ENCODE data around the gene EXOSC5. TPM values are rescaled to one million over a fixed set of nuclear protein-coding genes. Genes with fewer than 3 reads are reported as not detected.

EXOSC5 gene
- total and polyA plus RNA-seq, 2 donors from 2014 or later: 15.5 to 16.8 TPM

DNA sequence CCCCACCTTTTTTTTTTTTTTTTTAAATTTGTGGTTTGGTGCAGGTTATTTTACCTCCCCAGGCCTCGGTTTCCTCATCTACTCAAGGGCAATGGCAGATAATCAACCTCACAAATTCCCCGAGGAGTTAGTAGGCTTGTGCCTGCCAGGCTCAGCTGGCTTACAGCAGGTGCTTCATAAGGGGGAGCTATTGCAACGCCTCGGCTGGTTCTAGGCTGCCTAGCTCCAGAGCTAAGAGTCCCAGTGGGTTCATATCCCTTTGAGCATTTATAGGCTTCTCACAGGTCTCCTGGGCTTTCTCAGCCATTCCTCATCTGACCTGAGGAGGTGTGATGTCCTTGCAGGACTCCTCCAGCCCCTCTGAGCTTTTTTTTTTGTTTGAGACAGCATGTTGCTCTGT is 11.1 kb upstream of the EXOSC5 start:
- H3K9me3 ChIP-seq (ENCODE audit: control insufficient read depth in 2 of 3, insufficient read depth in 1 of 3, low read length in 3 of 3): no peaks in the 10 kb centered on the region
- DNase-seq (no peak), FAIRE-seq (no peak)
- no peak overlapping the region for H3K4me3 ChIP-seq (ENCODE audit: low read length in 3 of 3)
- H3K4me1 ChIP-seq (ENCODE audit: control insufficient read depth in 2 of 3, insufficient read depth in 2 of 3, low read depth in 1 of 3, low read length in 3 of 3): peaks cover 0 to 12% (median 0%) of the 10 kb centered on the region in 3 donors
- TF ChIP-seq, protein P1, sequence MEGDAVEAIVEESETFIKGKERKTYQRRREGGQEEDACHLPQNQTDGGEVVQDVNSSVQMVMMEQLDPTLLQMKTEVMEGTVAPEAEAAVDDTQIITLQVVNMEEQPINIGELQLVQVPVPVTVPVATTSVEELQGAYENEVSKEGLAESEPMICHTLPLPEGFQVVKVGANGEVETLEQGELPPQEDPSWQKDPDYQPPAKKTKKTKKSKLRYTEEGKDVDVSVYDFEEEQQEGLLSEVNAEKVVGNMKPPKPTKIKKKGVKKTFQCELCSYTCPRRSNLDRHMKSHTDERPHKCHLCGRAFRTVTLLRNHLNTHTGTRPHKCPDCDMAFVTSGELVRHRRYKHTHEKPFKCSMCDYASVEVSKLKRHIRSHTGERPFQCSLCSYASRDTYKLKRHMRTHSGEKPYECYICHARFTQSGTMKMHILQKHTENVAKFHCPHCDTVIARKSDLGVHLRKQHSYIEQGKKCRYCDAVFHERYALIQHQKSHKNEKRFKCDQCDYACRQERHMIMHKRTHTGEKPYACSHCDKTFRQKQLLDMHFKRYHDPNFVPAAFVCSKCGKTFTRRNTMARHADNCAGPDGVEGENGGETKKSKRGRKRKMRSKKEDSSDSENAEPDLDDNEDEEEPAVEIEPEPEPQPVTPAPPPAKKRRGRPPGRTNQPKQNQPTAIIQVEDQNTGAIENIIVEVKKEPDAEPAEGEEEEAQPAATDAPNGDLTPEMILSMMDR (IDR thresholded peaks at IDR 0.05; ENCODE audit: borderline replicate concordance, extremely low read depth, insufficient read depth): no peak
- no peak overlapping the region for H3K27ac ChIP-seq (ENCODE audit: low read depth in 2 of 2, low read length in 2 of 2)
- no peak overlapping the region for H3K9ac ChIP-seq (ENCODE audit: low read length in 3 of 3)
- intact Hi-C loops (cut with DNase I): no loop called here
- H3K36me3 ChIP-seq (ENCODE audit: control insufficient read depth in 2 of 3, insufficient read depth in 3 of 3, low read length in 3 of 3): peaks cover 0 to 10% (median 4%) of the 10 kb centered on the region in 3 donors
- H3K27me3 ChIP-seq (ENCODE audit: control insufficient read depth, insufficient read depth, low read length): no peaks in the 10 kb centered on the region

DNA sequence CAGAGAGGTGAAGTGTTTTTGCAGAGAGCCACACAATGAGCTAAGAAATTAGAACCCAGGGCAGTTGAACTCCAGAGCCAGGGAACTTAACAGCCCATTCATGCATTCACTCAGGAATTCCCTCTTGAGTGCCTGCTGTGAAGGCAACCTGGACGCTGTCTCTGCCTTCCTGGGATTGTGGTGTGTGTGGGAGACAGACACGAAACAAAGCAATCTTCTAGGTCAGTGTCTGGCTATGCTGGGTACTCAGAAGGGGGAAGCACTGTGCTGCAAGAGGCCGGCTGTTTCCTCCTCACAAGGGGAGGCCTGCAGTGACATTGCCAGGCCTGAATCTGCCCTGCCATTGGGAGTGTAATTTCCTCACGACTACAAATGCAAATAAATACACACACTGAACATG is 10.1 kb upstream of the EXOSC5 start:
- H3K36me3 ChIP-seq (ENCODE audit: control insufficient read depth in 2 of 3, insufficient read depth in 3 of 3, low read length in 3 of 3): peaks cover 0 to 5% (median 4%) of the 10 kb centered on the region in 3 donors
- DNase-seq (peak in 1 of 5 donors; percentile 29), FAIRE-seq (no peak)
- peaks cover 0 to 17% (median 0%) of the 10 kb centered on the region in 3 donors for H3K4me1 ChIP-seq (ENCODE audit: control insufficient read depth in 2 of 3, insufficient read depth in 2 of 3, low read depth in 1 of 3, low read length in 3 of 3)
- H3K4me3 ChIP-seq (ENCODE audit: low read length in 3 of 3): no peak overlapping the region
- no peaks in the 10 kb centered on the region for H3K27me3 ChIP-seq (ENCODE audit: control insufficient read depth, insufficient read depth, low read length)
- no peaks in the 10 kb centered on the region for H3K9me3 ChIP-seq (ENCODE audit: control insufficient read depth in 2 of 3, insufficient read depth in 1 of 3, low read length in 3 of 3)
- intact Hi-C loops (cut with DNase I): no loop called here
- TF ChIP-seq, protein P1 (IDR thresholded peaks at IDR 0.05; ENCODE audit: borderline replicate concordance, extremely low read depth, insufficient read depth): no peak
- no peak overlapping the region for H3K9ac ChIP-seq (ENCODE audit: low read length in 3 of 3)
- H3K27ac ChIP-seq (ENCODE audit: low read depth in 2 of 2, low read length in 2 of 2): no peak overlapping the region

DNA sequence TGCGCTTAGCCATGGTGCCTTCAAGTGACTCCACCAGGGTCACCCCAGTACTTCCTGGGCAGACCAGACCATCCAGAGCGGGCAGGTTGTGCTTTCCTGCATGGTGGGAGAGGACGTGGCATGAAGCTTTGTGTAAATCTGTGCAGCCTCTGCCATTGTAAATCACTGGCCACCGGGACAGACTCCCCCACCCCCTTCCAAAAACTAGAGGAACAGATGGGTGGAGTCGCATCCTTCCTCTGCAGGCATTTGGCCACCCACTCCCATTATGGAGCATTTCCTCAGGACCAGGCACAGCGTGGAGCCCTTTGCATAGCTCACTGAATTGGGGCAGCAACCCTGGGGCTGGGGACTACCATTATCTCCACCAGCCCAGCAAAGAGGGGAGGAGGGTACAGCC is 8.6 kb upstream of the EXOSC5 start:
- peaks cover 0 to 17% (median 0%) of the 10 kb centered on the region in 3 donors for H3K4me1 ChIP-seq (ENCODE audit: control insufficient read depth in 2 of 3, insufficient read depth in 2 of 3, low read depth in 1 of 3, low read length in 3 of 3)
- intact Hi-C loops (cut with DNase I): no loop called here
- no peaks in the 10 kb centered on the region for H3K9me3 ChIP-seq (ENCODE audit: control insufficient read depth in 2 of 3, insufficient read depth in 1 of 3, low read length in 3 of 3)
- H3K36me3 ChIP-seq (ENCODE audit: control insufficient read depth in 2 of 3, insufficient read depth in 3 of 3, low read length in 3 of 3): peaks cover 0 to 3% (median 0%) of the 10 kb centered on the region in 3 donors
- FAIRE-seq (no peak), DNase-seq (no peak)
- H3K4me3 ChIP-seq (ENCODE audit: low read length in 3 of 3): no peak overlapping the region
- H3K27ac ChIP-seq (ENCODE audit: low read depth in 2 of 2, low read length in 2 of 2): no peak overlapping the region
- no peak overlapping the region for H3K9ac ChIP-seq (ENCODE audit: low read length in 3 of 3)
- TF ChIP-seq, protein P1 (IDR thresholded peaks at IDR 0.05; ENCODE audit: borderline replicate concordance, extremely low read depth, insufficient read depth): no peak
- no peaks in the 10 kb centered on the region for H3K27me3 ChIP-seq (ENCODE audit: control insufficient read depth, insufficient read depth, low read length)

Data from kidney (tissue), 14 donors.